K562 (cell line): ENCODE measurements around the gene HES4.

Source experiments
- BRF1 ChIP-seq: IDR thresholded peaks from 3 replicates; pipeline ENCODE4 v1.6.1; 2011; ENCODE audit warnings: borderline replicate concordance, mild to moderate bottlenecking; ENCODE audit not compliant: insufficient read length; ENCODE audit errors: extremely low read depth
- HBP1 ChIP-seq: fragments of 450-650 bp; formaldehyde crosslinking; IDR thresholded peaks from 2 replicates; pipeline ENCODE4 v1.4.0; 2022; ENCODE audit warnings: missing genetic modification characterization
- NR2C1 ChIP-seq, 2 experiments: fragments of 450-650 bp; IDR thresholded peaks; 2 replicates each; pipeline ENCODE4 v1.6.1; 2017; ENCODE audit warnings: mild to moderate bottlenecking in 2 of 2, antibody characterized with exemption in 1 of 2, inconsistent platforms in 1 of 2, missing compliant biosample characterization in 1 of 2, missing genetic modification characterization in 1 of 2
- POLR2A ChIP-seq: fragments of 450-650 bp; conservative IDR thresholded peaks from 2 replicates; pipeline ENCODE4 v1.6.1; 2016
- SMAD3 ChIP-seq: fragments of 450-650 bp; formaldehyde crosslinking; conservative IDR thresholded peaks from 2 replicates; pipeline ENCODE4 v1.4.0; 2020; ENCODE audit warnings: mild to moderate bottlenecking
- ZNF354B ChIP-seq: fragments of 250-450 bp; sonication (Bioruptor Pico); IDR thresholded peaks from 2 replicates; pipeline ENCODE4 v1.4.0; 2020
- TF ChIP-seq, protein P1 (sequence below): sonication (generic); formaldehyde crosslinking; IDR thresholded peaks from 2 replicates; pipeline ENCODE4 v1.8.1; 2022; ENCODE audit warnings: missing genetic modification reagents

DNA sequence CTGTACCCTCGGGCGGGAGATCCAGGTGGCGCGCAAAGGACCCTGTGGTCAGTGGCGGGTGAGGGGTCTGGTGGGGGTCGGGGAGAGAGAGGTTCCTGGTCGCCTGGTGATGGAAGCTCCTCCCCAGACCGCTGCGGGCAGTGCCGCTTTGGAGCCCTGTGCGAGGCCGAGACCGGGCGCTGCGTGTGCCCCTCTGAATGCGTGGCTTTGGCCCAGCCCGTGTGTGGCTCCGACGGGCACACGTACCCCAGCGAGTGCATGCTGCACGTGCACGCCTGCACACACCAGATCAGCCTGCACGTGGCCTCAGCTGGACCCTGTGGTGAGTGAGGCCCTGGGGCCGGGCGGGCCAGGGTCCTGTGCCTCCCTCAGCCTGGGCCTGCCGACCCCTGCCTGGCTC, 43.5 kb upstream of the HES4 start:
- TF ChIP-seq BRF1 (no peak), SMAD3 (CRISPR knock-in tag) (no peak), ZNF354B (CRISPR knock-in tag) (no peak), HBP1 (CRISPR knock-in tag) (no peak), NR2C1 (IDR thresholded peaks at IDR 0.05) (no peak), NR2C1 (tag; IDR thresholded peaks at IDR 0.05) (no peak), POLR2A (no peak)
- TF ChIP-seq, protein P1, sequence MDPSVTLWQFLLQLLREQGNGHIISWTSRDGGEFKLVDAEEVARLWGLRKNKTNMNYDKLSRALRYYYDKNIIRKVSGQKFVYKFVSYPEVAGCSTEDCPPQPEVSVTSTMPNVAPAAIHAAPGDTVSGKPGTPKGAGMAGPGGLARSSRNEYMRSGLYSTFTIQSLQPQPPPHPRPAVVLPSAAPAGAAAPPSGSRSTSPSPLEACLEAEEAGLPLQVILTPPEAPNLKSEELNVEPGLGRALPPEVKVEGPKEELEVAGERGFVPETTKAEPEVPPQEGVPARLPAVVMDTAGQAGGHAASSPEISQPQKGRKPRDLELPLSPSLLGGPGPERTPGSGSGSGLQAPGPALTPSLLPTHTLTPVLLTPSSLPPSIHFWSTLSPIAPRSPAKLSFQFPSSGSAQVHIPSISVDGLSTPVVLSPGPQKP, result no peak
